Stimulated activated CD4-positive, alpha-beta T cell treated with anti-CD3 and anti-CD28 coated beads, Interleukin-12 subunit alpha, Interleukin-12 subunit beta, amount 100 ng/mL, for 24 hours (primary cell): Measurements from ENCODE around the gene RSRP1.
"Not testable (repeated sequence)": the region's sequence is repeated elsewhere in the genome, so short reads cannot be mapped to it uniquely, and the experiment has no call there.

Experiments
- DNase-seq, 2 experiments: peaks; one replicate each; pipeline ENCODE4 v3.0.0-alpha.2; 2020; ENCODE audit warnings: low read depth in 2 of 2

RSRP1 gene, protein sequence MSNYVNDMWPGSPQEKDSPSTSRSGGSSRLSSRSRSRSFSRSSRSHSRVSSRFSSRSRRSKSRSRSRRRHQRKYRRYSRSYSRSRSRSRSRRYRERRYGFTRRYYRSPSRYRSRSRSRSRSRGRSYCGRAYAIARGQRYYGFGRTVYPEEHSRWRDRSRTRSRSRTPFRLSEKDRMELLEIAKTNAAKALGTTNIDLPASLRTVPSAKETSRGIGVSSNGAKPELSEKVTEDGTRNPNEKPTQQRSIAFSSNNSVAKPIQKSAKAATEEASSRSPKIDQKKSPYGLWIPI

DNA sequence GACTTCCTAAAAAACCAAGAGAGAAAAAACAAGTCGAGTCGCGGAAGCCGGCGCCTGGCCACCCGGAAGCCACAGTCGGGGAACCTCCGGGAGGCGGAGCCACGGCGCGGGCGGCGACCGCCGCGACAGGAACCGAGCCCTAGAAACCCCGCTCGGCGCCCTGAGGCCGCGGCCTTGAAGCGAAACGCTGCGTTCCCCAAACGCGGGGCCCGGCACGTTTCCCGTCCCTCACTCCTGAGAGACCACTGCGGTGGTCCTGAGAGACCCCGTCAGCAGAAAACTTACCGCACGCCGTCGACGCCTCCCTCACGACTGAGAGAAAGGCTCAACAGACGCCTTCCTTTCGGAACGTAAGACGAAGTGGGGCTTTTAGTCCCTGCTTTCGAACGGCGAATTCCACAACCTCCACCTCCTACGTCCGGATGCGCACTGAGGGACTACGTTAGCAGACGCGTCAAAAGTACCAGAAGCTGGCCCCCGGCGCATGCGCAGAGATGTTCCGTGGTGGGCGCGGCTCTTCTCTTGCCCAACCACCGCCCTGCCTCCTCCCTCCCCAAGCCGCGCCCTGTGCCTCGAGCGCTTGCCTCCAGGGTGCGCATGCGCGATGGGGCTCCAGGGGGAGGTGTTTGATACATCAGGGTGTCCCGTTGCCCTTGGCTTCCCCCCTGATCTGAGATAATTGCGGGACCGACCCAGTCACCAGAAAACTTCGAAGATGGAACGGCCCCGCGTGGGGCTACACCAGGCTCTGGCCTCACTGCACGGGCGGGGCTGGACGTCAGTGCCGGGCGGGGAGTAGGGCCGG, at the start of gene RSRP1:
Gene RSRP1 (minus strand): TSS at position 431 of the 805 bp plus-strand sequence. CDS start 491 bp downstream, outside the sequence.
- peak; percentile 99 to 100 for DNase-seq

DNA sequence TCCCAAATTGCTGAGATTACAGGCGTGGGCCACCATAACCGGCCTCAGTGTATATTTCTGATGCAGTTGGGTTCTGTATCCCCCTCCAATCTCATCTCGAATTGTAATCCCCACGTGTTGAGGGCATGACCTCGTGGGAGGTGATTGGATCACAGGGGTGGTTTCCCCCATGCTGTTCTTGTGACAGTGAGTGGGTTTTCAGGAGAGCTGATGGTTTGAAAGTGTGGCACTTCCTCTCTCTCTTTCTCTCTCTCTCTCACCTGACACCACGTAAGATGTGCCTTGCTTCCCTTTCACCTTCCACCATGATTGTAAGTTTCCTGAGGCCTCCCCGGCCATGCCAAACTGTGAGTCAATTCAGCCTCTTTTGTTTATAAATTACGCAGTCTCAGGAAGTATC, 49.2 kb upstream of the RSRP1 start:
- DNase-seq = not testable (repeated sequence)

DNA sequence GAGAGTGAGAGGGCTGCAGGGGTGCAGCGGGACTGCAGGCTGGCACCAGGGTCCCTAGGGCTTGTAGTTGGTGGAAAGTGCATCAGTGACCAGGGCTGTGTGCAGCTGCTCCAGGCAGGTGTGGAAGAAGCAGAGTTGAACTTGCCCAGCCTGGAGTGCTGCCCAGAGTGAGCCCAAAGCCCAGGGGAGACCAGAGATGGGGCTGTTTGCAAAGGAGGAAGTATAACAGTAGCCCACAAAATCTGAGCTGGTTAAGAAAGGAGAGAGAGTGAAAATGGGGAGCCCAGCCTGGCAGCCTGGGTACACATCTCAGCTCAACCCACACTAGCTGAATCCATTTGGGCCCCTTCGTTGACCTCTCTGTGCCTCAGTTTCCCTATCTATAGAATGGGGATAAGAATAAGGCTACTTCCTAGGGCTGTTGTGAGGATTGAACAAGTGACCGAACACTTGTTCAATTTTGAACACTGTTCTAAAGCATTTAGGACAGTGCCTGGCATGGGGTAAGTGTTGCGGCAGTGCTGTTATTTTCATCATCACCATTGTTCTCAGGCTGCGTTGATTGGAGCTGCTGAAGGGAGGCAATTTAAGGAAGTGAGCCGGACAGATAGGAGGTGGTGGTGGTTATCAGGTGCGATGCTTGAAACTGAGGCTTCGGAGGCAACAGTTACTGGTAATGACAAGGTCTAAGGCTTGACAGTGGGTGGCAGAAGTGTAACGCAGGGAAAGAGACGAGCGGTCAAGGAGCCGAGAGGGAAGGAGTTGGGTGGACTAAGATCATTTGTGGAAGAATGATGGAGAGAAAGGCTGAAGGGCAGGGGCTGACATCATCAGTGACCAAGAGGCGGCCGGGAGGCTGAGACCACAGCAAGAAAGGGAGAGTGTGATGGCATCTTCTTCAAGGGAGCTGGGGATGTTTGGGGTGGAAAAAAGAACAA, 47.9 kb upstream of the RSRP1 start:
- not testable (repeated sequence) for DNase-seq

DNA sequence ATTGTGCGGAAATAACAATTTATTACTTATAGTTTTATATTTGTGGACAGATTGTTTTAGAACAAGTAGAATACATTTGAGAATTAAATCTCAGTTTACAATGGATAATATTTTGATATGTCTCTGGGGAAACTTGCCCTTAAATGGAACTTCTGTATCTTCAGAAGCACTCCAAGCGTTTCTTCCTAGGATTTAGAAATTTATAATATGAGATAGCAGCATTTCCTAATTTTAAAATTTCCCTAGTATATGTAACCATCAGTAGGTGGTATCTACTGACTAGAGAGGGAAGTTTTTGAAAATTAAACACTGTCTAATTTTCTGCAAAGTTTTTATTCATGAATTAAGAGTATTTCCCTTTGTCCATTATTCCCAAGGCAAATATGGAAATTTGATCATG, 46.2 kb upstream of the RSRP1 start:
- not testable (repeated sequence) for DNase-seq

DNA sequence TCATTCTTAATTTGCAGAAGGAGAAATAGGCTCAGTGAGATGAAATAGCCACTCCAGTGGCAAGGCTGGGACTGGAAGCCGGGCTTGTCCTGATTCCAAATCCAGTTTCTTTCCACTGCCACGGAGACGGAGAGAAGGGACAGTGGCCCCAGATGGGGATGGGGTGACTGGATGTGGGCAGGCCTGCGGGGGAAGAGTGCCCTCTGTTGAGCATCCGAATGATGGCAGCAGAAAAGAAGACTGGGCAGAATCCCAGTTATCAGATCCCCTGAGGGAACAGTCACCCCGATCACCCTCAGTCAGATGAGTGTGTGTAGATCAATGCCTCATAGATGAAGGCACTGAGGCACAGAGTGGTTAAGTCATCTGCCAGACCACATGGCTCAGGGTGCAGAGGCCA, 42.8 kb upstream of the RSRP1 start:
- DNase-seq = not testable (repeated sequence)

DNA sequence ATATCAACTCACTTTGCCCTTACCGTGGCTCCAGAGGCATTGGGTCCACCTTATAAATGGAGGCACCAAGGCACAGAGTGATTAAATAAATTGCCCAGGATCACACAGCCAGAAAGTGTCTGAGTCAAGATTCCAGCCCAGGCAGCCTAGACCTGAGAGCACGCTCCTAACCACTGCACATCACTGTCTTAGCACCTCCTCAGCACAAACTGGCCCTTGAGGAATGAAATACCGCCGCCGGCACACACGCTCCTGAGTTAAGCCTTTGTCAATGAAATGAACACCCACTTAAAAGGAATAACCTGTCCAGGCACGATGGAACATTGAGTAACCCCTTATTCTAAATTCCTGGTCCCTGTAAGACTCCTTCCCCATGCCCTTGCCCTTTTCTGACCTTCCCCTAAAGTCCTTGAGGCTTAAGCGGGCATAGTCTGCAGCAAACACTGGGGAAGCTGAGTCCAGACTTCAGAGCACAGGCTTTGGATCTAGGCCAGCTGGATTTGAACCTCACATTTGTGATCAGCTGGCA, 41.4 kb upstream of the RSRP1 start:
- DNase-seq = not testable (repeated sequence)

DNA sequence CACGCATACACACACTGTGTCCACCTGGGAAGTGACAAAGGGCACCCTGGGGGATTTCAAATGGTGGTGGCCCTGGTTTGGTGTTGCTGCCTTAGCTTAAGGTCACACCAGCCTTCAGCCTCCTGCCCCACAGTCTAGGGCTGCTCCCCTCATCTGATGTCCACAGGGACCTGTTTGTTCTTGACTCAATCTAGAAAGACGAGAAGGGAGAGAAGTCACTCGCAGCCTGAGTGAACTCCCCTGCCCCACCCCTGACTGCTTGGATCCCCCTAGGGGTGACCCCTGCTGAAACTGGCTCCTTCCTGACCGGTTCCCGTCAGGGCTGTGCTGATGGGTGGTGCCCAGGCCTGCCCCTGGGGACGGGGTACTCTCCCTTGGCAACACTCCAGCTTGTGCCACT, 39.9 kb upstream of the RSRP1 start:
- not testable (repeated sequence) for DNase-seq

DNA sequence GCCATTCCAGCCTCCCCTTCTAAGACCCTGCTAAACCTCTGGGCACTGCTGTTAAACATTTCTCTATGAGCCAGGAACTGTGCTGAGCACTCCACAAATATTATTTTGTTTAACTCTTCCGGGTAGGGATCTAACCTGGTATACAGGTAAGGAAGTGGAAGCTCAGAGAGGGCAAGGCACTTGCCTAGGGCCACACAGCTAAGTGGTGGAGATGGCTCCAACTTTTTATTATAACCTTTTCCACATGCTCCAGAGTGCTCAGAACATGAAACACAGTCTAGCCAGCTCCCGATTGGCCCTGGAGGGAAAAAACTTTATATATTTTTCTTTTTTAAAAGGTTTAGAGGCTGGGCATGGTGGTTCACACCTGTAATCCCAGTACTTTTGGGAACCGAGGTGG, 38.6 kb upstream of the RSRP1 start:
- not testable (repeated sequence) for DNase-seq

DNA sequence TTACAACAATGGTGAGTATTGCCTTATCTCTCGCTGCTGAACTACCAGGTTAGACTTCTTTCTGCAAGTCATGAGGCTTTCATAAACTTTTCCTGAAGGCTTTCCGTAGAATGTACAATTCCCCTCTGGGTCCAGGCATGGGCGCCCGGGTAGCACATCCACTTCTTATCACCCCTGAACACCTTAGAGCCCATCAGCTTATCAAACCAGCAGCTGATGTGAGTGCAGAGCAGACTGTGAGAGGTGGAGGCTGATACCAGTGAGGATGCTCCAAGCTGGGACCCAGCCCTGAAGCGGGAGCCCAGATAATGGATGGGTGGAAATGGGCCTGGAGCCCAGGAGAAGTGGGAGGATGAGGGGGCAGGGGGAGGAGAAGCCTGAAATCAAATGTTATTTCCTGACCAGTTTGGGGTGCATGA, 32.4 kb upstream of the RSRP1 start:
- DNase-seq = not testable (repeated sequence)

DNA sequence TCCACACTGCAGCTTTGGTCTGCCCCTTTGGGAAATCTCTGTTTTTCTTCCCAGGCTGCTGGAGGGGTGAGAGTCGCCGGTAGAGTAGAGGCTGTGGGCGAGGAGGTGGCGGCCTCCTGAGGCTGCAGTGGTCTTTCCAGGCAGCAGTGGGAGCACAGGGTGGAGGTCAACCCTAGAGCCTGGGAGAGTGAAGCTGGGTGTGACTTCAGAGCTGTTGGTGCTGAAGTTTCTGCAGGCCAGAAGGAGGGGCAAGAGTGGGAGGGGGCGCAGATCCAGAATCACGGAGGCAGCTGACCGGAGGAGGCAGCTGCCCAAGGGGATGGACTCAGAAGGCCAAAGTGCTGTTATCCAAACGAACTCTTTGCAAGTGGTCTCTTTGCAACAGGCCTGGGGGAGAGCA, 31.5 kb upstream of the RSRP1 start:
- not testable (repeated sequence) for DNase-seq

DNA sequence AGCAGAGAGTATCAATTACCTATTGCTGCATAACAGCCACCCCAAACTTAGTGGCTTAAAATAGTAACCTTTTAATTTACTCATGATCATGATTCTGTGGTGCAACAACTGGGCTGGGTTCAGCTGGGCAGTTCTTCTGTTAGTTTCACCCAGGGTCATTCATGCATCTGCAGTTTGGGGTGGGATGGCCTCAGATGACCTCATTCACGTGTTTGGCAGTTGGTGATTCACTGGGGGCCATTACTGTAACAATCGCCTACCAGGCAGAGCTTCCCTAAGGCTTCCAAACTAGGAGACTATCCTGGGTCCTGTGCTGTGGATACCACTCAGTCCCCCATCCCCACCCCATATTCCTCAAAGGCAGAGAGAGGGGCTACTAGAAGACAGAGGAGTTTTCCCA, 31.1 kb upstream of the RSRP1 start:
- DNase-seq = not testable (repeated sequence)

DNA sequence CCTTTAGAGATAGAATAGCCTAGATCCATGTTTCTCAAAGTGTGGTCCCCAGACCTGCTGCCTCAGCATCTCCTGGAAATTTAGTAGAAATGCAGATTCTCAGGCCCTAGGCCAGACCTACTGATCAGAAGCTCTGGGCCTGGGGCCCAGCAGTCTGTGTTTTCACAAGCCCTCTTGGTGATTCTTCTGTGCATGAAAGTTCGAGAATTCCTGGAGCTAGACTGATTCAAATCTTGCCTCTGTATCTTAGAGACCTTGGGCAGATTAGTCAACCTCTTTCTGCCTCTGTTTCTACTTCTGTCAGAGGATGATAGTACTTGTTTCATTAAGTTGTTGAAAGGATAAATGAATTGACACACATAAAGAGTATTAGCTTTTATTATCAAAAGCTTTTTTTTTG, 30.0 kb upstream of the RSRP1 start:
- not testable (repeated sequence) for DNase-seq

DNA sequence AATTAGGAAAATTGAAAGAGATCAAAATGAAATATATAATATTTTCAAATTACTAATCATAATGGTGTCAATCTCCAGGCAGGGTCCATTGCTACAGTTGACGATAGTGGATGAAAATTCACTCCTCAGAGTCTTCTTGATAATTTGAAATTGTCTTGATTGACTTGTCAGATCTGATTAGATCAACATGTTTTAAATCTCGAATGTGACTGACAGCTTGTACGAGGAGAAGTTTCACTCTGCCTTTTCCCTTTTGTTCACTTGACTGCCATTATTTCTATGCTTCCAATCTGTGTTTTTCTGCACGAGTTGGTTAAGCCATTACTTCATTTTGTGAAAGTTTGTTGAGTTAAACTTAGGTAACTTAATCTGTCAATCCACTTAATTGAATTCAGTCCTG, 28.4 kb upstream of the RSRP1 start:
- not testable (repeated sequence) for DNase-seq

DNA sequence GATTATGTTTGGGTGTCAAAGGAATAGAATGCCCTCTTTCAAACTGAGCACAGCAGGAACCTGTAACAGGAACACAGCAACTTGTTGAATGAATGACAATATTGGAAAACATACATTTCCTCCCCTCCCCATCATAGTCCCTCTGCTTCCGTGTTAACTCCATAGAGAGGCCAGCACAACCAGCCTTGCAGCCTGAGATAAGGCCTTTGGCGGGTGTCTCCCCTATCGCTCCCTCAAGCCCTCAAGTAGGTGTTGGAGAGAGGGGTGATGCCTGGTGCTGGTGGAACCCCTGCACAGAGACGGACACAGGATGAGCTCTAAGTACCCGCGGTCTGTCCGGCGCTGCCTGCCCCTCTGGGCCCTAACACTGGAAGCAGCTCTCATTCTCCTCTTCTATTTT, 25.0 kb upstream of the RSRP1 start, which contains the start of gene RHD:
Gene RHD (plus strand): TSS at position 272 of the 400 bp plus-strand sequence. CDS start 39 bp downstream, at position 311.
- DNase-seq = not testable (repeated sequence)

DNA sequence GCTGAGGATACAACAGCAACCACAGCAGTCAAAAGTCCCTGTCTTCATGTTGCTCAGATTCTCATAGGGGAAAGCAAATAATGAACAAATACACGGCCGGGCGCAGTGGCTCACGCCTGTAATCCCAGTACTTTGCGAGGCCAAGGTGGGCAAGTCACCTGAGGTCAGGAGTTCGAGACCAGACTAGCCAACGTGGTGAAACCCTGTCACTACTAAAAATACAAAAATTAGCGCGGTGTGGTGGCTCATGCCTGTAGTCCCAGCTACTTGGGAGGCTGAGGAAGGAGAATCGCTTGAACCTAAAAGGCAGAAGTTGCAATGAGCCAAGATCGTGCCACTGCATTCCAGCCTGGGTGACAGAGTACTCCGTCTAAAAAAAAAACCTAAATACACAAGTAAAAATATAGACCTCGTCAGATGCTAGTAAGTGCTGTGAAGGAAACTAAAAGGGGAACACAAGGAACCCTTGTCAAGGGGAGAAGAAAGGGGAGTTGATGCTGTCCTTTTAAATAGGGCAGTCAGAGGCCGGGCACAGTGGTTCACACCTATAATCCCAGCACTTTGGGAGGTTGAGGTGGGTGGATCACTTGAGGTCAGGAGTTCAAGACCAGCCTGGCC, 21.0 kb upstream of the RSRP1 start:
- not testable (repeated sequence) for DNase-seq

DNA sequence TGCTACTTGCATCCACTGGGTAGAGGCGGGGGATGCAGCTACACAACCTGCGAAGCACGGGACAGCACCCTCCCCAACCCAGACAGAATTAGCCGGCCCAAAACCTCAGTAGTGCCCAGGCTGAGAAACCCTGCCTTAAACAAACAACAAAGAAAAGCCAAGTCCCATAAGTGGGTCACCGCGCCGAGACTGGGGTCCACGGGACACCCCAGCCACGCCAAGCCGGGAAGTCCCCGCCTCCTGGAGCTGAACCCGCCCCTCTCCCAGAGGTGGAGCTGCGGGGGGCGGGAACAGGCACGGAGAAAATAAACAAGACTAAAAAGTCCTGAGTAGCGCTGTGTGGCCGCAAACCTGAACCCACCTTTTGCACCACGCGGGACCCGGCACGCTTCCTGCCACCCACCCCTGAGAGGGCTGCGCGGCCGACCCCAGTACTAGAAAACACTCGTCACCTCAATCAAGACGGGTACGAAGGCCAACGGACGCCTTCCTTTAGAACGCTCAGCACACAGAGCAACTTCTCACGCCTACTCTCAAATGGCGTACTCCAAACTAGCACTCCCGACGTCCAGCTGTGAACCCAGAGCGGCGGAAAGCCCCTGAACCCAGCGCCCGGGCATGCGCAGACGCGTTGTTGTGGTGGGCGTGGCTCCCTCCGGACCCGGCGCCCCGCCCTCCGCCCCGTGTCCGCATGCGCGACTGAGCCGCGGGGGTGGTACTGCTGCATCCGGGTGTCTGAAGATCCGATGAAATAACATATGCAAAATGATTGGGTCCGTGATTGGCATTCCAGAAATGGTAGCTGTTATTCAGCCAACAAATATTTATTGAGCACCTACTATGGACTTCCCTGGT, 20.3 kb upstream of the RSRP1 start:
- peak; percentile 82 to 89 for DNase-seq

DNA sequence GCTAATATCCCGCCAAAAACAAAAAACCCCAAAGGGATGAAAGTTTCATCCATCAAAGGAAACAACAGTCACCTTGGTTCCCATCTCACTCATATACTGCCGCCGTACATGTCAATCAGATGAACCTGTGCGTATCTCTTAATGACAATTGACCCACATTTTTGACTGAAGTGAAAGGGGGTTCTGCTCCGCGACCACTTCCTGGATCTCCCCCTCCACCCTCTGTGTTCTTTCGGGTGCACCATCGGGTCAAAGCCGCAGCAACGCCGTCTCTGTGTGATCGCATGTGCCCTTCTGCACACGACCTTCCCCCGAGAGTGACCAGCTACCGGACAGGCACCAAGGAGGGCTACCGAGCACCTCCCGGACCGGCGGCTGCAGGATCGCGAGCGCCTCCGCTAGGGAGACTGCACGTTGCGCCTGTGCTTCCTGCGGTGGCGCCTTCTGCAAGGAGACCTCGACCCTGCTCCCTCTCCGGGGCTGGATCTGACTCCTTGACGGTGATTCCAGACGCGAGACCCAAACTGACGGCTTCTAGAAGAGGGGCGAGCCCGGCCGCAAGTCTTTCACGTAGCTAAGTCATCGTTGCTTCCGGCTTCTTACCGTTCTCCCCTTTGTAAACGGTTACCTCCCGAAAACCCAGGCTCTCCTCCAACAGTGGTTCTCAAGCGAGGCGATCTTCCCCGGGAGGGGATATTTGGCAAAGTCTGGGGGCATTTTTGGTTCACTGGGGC, 19.5 kb upstream of the RSRP1 start:
- DNase-seq = peak in 1 of 2 experiments; percentile 12

DNA sequence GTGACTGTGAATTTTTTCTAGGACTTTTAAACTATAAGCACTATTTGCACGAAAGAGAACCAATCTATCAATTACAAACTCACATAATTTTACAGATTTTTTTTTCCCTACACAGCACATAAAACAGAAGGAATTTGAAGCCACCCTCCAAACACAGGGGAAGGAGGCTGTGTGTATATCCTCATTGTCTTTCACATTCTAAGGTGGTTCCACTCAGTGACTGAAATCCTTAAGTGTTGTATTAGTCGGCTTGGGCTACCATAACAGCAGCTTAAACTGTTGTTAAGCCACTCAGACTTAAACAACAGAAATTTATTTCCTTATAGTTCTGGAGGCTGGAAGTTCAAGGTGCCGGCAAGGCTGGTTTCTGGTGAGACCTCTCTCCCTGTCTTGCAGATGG, 13.1 kb upstream of the RSRP1 start:
- DNase-seq = not testable (repeated sequence)

DNA sequence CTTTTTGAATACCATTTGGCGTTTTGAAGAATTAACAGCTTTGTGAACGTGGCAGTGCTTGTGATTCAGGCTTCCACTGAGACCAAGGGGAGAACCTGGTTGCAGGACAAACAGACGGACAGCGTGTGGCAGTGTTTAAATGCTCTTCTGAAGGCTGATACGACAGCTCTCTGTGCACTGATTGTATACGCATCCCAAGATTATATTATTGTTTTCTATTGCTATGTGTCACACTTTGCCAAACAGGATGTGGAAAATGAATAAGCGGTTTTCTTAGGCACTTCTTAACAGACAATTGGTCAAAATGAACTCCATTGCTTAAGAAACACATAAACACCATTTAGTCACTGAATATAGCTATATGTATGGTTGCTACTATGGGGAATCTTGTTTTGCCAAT, 12.6 kb upstream of the RSRP1 start:
- DNase-seq = not testable (repeated sequence)
